Neuron (in vitro differentiated cells): Measurements from ENCODE around the gene MYOD1.

Source experiments
- H2AFZ ChIP-seq: one replicate; pipeline ENCODE4 v1.6.1; 2013; ENCODE audit warnings: low read depth, mild to moderate bottlenecking, inconsistent platforms, low read length, moderate library complexity
- H3K27me3 ChIP-seq: one replicate; pipeline ENCODE4 v1.6.1; 2013; ENCODE audit warnings: low read length; ENCODE audit not compliant: insufficient read depth
- H3K36me3 ChIP-seq: one replicate; pipeline ENCODE4 v1.6.1; 2013; ENCODE audit warnings: low read length; ENCODE audit not compliant: insufficient read depth
- H3K4me1 ChIP-seq: one replicate; pipeline ENCODE4 v1.6.1; 2013; ENCODE audit warnings: low read length; ENCODE audit not compliant: insufficient read depth
- H3K4me3 ChIP-seq: 2 replicates; pipeline ENCODE4 v1.5.1; 2013; ENCODE audit warnings: mild to moderate bottlenecking, low read length, moderate library complexity
- H3K9me3 ChIP-seq: one replicate; pipeline ENCODE4 v1.6.1; 2013; ENCODE audit warnings: low read length

MYOD1 gene

DNA sequence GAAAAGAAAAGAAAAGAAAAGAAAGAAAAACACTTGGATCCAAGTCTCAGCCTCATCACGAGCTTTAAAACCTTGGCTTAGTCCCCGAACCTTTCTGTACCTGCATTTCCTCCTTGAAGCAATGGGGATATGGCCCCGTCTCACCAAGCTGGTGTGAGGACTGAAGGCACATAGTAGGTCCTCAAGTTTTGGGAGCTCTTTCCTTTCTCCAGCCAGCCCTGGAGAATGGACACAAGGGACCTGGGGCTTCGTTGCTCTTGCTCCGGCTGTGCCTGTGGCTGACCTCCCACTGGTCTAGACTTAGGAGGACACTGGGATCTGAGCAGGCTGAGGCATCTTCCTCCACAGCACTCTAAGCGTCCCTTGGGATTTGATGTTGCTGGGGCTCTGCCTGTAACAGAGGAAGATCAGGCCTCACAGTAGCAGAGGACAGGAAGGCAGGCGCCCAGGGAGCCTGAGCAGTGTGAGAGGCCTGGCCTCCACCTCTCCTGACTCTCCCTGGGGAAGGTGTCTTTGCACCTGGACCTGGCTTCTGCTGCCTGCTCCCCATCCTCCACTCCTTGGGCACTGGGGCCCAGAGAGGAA, 48.0 kb downstream of the MYOD1 start:
- peaks cover 11% of the 10 kb centered on the region for H3K36me3 ChIP-seq
- H2AFZ ChIP-seq = no peak overlapping the region
- H3K9me3 ChIP-seq = no peaks in the 10 kb centered on the region
- H3K27me3 ChIP-seq = no peaks in the 10 kb centered on the region
- peaks cover 28% of the 10 kb centered on the region for H3K4me1 ChIP-seq
- H3K4me3 ChIP-seq = no peak overlapping the region

DNA sequence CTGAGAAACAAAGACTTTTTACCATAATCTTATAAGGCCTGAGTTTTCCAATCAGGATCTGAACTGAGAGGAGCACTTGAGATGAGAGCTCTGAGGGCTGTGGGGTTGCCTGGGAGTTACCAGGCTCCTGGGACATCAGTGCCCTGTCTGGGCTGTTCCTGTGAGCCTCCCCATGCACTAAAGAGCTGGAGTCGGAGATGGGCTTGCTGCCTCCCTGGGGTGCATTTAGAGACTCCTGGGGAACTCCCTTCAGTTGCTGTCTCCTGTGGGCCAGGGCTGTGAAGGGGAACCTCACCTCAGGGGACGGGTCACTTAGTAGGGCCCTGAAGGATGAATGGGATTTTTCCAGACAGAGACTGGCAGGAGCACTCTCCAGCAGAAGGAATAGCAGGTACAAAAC, 48.5 kb downstream of the MYOD1 start:
- Histone ChIP-seq H3K36me3 (peaks cover 15% of the 10 kb centered on the region), H3K4me3 (no peak overlapping the region), H3K9me3 (no peaks in the 10 kb centered on the region), H2AFZ (no peak overlapping the region), H3K4me1 (peaks cover 28% of the 10 kb centered on the region), H3K27me3 (no peaks in the 10 kb centered on the region)

DNA sequence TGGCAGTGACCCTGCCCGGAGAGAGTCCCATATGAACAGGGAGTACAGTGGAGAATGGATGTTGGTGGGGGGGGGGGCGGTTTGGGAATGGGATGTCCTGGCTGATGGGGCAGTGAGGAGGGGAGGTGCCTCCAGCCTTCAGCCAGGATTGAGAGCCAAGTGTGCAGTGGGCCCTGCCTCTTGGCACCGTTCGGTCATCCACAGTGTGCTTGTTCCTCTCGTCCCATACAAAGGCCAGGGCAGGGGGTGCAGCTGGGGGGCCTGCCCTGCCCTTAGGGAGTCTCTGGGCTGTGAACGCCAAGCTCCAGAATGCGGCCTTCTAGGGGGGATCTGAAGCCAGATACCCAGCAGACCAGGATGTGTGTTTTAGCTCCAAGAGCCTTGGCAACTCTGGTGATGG, 49.2 kb downstream of the MYOD1 start:
- peaks cover 21% of the 10 kb centered on the region for H3K36me3 ChIP-seq
- peaks cover 28% of the 10 kb centered on the region for H3K4me1 ChIP-seq

DNA sequence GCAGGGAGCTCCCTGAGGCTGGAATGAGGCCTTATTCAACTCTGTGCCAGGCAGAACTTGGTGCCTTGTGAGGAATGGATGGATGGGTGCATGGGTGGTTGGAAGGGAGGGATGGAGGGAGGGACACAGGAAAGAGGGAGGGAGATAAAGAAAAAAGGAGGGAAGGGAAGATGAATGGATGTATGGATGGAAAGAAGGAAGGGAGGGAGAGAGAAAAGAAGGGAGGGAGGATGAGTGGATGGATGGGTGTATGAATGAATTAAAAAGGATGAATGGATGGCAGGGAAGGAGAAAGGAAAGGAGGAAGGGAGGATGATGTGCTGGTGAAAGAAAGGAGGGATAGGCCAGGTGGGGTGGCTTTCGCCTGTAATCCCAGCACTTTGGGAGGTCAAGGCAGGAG, 49.8 kb downstream of the MYOD1 start:
- H3K9me3 ChIP-seq = no peaks in the 10 kb centered on the region
- H2AFZ ChIP-seq = no peak overlapping the region
- H3K4me3 ChIP-seq = no peak overlapping the region
- H3K27me3 ChIP-seq = no peaks in the 10 kb centered on the region
- peaks cover 24% of the 10 kb centered on the region for H3K4me1 ChIP-seq
- peaks cover 27% of the 10 kb centered on the region for H3K36me3 ChIP-seq

More for the DNA sequence above, 49.2 kb downstream of the MYOD1 start:
- Histone ChIP-seq H3K9me3 (no peaks in the 10 kb centered on the region), H3K27me3 (no peaks in the 10 kb centered on the region), H3K4me3 (no peak overlapping the region), H2AFZ (no peak overlapping the region)

DNA sequence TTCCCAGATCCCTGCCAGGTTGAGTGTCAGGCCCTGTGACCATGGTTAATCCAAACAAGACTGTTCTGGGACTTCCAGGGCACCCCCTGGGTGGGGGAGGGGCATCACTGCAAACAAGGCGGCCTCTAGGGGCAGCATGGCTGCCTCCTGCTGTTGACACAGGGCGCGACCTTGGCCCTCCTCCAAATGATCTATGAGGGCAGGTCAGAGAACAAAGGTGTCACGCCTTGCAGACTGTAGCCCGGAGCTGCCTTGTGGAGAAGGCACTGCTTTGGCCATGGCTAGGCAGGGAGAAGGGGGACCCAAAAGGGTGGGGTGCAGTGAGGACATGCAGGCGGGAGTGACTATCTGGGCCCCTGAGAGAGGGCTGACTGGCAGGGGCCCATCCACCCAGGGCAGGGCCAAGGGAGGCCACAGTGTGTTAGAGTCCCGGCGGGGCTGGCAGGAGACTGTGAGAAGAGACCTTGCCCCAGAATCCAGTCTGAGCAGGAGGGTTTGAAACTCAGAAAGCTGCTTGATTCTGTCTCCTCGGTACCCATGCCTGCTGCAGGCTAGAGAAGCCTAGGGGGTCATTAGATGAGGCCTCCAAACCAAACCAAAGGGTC, 50.8 kb downstream of the MYOD1 start:
- peaks cover 27% of the 10 kb centered on the region for H3K36me3 ChIP-seq
- no peaks in the 10 kb centered on the region for H3K9me3 ChIP-seq
- no peaks in the 10 kb centered on the region for H3K27me3 ChIP-seq
- no peak overlapping the region for H2AFZ ChIP-seq
- no peak overlapping the region for H3K4me3 ChIP-seq
- H3K4me1 ChIP-seq = peaks cover 14% of the 10 kb centered on the region

DNA sequence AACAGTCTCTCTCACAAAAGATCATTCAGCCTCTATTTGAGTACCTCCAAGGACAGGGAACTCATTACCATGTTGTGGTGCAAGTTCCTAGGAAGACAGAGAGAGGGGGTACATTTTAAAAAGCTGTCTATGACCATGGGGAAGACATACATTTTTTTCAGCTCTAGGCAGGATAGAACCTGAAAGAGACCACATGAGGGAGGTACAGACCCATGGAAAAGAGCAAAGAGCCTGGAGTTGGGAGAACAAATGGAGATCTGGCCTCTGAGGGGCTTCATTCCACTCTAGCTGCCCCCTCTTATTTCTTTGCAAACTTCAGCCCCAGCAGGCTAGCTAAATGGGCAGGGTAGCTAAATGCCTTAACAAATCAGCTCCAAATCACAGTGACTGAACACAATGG, 51.5 kb downstream of the MYOD1 start:
- no peaks in the 10 kb centered on the region for H3K27me3 ChIP-seq
- H3K4me1 ChIP-seq = peaks cover 7% of the 10 kb centered on the region
- no peak overlapping the region for H3K4me3 ChIP-seq
- H3K36me3 ChIP-seq = peaks cover 27% of the 10 kb centered on the region
- H3K9me3 ChIP-seq = no peaks in the 10 kb centered on the region
- H2AFZ ChIP-seq = no peak overlapping the region

DNA sequence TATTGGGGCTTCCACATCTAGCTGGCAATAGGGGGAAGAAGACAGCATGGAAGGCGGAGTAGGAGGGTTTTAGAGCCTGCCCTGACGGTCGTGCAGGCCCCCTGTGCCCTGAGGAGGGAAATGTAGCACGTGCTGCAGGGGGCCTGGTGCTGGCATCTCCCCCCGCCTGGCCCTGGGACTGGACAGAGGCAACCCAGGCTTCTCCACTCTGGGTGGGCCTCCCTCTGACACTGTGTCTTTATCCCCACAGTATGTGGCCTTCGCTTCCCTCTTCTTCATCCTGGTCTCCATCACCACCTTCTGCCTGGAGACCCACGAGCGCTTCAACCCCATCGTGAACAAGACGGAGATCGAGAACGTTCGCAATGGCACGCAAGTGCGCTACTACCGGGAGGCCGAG, 52.0 kb downstream of the MYOD1 start:
- Histone ChIP-seq H3K4me3 (no peak overlapping the region), H3K27me3 (no peaks in the 10 kb centered on the region), H2AFZ (no peak overlapping the region), H3K36me3 (peaks cover 27% of the 10 kb centered on the region), H3K9me3 (no peaks in the 10 kb centered on the region), H3K4me1 (peaks cover 2% of the 10 kb centered on the region)
